NT2/D1 (cell line): ENCODE measurements around the gene CDK15.

Experiments used
- SUZ12 ChIP-seq: IDR thresholded peaks from 2 replicates; pipeline ENCODE4 v1.6.1; 2011; ENCODE audit not compliant: insufficient read length, insufficient read depth; ENCODE audit errors: extremely low read depth
- YY1 ChIP-seq: IDR thresholded peaks from 2 replicates; pipeline ENCODE4 v1.6.1; 2011; ENCODE audit not compliant: insufficient read length, insufficient read depth
- ZNF274 ChIP-seq: IDR thresholded peaks from 2 replicates; pipeline ENCODE4 v1.6.1; 2011; ENCODE audit warnings: mild to moderate bottlenecking, low read depth, low read length

DNA sequence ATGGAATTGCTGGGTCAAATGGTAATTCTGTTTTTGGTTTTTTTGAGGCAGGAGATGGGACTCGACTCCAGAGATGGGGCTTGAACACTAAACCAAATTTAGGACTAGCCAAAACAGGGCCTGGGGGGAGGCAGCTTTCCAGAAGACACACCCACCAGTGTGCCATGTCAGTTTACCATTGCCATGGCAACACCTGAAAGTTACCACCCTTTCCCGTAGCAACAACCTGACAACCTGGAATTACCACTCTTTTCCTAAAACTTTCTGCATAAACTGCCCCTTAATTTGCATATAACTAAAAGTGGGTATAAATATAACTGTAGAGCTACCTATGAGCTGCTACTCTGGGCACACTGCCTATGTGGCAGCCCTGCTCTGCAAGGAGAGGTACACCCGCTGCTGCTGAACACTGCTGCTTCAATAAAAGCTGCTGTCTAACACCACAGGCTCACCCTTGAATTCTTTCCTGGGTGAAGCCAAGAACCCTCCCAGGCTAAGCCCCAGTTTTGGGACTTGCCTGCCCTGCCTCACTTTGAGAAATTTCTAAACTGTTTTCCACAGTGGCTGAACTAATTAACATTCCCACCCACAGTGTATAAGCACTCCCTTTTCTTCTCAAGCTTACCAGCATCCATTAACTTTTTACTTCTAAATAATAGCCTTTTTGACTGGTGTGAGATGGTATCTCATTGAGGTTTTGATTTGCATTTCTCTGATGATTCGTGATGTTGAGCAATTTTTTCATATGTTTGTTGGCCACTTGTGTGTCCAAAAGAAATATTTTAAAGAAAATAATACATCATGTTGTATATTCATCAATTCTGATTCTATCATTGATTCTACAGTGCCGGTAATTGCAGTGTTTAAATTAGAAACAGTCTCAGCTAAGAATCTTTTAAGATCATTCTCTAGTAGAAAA is 10.6 kb downstream of the CDK15 start:
- TF ChIP-seq YY1 (no peak), ZNF274 (no peak), SUZ12 (no peak)
